Fibroblast of peridontal ligament (primary cell): ENCODE measurements around the gene WIPF1.
A peak's percentile ranks its signal among the peaks of the same experiment; 100 is the strongest.

Experiments
- DNase-seq: peaks from one replicate; pipeline ENCODE4 v3.0.0-alpha.2; 2010; ENCODE audit errors: extremely low read depth

The WIPF1 gene

DNA sequence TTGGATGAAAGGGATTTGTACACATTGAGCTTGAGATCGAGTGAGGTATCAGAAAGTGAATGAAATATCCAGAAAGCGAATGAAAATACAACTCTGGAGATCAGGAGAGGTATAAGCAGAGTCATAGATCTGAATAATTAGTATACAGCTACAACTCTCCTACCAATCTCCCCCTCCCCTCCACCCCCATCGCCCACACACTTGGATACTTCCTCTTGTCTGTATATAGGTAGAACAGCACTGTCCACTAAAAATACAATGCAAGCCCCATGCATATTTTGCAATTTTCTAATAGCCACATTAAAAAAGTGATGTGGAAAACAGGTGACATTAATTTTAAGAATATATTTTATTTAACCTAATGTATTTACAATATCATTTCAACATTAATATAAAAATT lies 23.7 kb upstream of the WIPF1 start:
- no peak for DNase-seq

DNA sequence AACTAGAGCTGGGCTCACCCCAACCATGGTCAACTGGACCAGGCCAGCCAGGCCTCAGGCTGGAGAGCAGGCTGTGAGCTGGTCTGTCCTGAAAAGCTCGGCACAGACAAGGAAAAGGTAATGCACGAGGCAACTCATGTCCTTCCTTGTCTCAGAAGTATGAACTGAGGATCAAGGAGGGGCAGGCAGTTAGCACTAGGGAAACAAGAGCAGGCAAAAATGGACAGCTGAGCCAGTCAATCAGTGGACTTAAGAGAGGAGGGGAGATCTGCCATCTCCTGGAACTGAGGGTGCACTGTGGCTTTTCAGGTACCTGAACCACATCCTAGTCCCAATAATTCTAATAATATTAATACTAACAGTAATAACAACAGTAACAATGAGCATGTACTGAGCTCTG lies 20.6 kb upstream of the WIPF1 start:
- DNase-seq, result no peak

DNA sequence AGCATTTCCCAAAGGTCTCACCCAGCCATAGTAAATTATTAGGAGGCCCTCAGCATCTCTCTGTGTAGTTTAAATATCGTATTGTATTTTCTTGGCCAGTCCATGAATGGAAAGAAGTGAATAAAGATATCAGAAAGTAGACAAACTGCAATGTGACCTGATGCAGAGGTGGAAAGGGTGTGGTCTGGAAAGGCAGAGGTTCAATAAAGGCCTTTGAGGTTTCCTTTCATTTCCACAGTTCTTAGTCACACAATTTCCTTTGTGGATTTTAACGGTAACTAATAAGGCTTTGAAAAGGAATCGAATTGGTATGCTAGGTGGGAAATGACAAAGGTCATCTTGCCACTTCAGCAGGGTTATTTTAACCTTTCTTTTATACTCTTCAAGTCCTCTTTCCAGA lies 20.1 kb upstream of the WIPF1 start:
- no peak for DNase-seq

DNA sequence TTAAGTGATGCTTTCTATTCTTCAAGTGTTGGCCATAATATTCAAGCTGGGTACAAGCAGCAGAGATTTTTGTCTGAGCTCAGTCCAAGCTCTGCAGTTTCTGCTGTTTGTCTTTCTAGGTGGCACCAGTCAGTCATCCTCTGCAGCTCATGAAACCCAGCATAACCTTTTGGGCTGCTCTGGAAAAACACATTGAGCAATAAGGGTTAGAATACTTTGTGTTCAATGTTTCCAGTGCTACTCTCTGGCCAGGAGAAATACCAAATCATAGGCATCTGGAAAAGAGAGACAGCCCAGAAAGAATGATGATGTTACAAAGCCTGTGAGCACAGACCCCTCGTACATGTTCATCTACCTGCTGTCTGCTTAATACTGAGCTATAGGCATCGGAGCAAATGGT lies 19.5 kb upstream of the WIPF1 start:
- peak; percentile 73 for DNase-seq

DNA sequence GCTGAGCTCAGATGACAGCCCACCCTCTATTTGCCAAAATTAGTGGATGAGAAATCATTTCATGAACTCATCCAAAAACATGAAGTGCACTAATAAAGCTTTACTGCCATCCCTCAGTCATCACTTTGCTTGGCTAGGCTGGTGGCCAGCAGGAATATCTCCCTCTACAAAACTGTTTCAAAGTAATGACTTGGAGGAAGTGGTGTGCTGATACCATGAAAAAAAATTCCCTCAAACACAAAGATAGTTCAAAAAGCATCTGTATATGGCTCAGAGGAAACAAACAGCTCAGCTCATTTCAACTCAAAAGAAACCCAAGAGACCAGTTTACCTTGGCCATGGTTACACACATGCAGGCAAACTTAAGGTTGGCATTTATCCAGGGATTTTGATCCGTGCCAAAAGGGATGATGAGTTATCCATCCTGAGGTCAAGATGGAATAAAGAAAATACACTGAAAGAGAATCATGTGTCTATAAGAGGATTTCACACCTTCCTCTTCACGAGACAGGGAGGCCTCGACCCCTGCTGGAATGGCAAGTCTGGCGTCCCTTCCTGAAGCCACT lies 18.4 kb upstream of the WIPF1 start:
- DNase-seq, result peak; percentile 78

DNA sequence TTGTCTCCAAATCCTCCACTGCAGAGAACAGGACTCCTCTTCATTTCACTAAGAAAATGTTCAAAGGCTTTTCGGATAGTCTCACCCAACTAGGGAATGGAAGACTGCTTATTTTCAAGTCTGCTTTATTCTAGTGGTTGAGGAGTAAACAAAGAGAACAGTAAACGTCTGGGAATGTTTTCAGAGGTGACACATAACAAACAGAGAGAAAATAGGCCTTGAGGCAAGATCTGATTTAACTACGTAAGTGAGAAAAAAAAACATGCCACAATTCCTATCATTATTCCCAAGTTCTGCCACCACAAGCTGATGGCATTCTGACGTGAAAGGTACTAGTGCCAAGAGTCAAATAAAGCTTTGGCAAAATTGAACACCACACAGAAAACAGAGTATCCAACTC lies 16.7 kb upstream of the WIPF1 start:
- DNase-seq, result peak; percentile 82

DNA sequence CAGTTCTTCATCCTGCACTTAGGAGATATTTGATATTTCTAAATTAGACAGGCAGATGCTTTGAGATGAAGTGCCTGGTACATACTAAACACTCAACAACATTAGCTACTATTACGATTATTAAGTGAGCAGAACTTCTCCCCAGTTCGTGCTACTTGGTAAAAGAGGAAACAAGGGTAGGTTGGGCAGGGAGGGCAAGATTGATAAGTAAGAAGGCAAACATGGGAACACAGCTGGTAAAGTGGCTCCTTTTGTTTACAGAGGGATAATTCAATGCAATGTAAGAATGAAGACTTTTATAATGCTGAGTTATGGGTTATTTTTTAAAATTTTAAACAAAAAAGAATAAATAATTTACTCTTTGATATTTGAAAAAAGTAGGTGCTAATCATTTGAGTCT lies 15.9 kb upstream of the WIPF1 start:
- no peak for DNase-seq

DNA sequence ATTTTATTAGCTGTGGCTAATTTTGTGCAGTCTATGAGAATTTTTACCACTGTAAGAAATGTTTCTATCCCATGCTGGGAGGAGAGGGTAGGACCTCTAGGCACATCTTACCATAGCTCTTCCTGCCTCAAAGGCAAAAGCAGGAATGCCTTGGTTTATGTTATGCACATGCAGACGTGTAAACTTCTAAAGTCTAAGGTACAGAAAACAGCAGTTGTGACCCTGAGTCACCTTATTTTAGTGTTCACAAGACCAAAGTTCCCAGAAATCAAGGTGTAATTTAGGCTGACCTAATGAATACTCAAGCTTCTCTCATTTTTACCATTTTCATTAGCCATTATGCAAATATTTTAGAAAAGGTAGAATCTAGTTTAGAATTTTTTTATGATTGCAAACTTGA lies 15.4 kb upstream of the WIPF1 start:
- DNase-seq, result no peak

DNA sequence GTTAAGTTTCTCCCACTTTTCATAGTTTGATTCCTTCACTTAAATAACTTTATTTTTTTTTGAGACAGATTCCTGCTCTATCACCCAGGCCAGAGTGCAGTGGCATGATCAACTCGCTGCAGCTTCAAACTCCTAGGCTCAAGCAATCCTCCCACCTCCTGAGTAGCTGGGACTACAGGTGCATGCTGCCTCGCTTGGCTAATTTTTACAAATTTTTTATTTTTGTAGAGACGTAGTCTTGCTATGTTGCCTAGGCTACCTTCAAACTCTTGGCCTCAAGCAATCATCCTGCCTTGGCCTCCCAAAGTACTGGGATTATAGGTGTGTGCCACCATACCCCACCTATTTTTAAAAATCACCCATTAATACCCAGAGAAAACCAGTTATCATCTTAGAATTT lies 14.2 kb upstream of the WIPF1 start:
- DNase-seq, result no peak

DNA sequence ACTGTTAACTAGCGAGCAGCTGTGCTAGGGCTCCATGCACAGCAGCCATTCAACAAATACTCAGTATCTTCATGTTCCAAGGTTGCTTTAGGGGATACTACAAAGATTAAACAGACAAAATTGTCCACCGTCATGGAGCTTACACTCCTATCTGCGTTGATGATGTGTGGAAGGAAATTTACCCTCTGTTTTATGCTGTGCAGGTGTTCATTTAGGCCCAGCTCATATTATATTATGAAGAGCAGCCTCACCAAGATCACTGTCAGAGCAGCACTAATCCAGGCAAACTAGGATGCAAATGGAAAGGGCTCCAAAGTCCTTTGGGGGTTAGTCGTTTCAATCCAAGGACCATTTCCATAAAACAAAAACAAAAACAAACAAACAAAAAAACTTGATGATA lies 13.4 kb upstream of the WIPF1 start:
- no peak for DNase-seq

DNA sequence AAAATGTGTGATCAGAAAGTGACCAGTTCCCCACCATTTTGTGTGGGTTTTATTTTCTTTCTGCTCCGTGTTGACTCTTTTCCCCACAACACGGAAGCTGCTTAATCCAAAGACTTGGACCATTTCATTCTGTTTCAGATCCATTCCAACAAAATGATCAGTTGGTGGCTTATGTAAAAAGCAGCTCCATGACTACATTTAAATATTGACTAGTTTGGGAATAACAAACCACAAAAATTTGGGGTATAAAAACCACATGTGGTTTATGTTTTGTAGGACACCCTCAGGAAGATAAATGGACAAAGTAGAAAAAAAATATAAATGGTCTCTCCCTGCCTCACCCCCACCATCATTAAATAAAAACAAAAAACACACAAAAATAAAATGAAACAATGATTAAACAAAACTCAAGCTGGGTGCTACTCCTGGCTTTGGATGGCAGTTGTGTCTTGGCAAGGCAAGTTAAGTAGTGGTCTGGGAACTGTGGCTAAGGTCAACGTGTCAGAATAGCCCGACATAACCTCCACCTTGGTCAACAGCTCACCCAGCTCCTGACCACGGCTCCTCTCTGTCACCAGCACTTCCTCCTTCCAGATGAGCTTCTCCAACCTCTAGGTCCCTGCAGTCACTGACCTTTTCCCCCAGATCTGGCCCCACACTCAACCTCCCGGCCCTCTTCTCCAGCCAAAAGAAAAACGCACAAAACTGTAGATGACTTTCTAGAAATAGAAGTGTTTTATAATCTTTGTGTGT lies 12.8 kb upstream of the WIPF1 start:
- DNase-seq, result peak; percentile 89

DNA sequence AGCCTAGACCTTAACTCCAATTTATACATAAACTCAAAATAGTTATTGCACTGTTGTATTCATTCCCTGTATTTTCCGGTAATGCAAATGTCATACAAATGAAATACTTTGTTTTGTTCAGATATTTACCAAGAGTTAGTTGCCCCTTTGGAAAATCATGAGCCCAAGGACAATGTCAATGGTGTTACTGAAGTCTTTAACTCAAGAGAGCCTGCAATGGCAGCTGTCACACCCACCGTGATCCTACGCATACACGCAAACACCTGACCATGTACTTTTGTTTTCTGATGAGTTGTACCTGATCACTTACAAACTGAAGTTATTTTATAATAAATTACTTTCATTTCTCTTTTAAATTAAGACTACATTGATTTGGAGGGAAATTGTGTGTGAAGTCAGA lies 11.7 kb upstream of the WIPF1 start:
- DNase-seq, result no peak

DNA sequence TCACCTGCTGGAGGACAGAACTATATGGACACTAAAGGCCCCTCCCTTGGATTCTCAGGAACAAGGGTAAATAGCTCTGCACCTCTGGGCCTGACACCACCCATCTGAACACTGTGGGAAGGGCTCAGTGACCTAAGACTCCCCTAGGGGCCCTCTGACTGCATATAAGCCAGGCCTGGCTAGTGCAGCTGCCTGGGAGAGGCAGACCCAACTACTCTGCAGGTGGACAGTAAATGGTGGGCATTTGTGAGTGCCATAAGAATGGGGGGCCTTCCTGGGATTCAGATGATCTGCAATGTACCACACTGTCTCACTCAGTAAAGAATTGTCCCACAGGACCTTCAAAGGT lies 11.2 kb upstream of the WIPF1 start:
- no peak for DNase-seq

DNA sequence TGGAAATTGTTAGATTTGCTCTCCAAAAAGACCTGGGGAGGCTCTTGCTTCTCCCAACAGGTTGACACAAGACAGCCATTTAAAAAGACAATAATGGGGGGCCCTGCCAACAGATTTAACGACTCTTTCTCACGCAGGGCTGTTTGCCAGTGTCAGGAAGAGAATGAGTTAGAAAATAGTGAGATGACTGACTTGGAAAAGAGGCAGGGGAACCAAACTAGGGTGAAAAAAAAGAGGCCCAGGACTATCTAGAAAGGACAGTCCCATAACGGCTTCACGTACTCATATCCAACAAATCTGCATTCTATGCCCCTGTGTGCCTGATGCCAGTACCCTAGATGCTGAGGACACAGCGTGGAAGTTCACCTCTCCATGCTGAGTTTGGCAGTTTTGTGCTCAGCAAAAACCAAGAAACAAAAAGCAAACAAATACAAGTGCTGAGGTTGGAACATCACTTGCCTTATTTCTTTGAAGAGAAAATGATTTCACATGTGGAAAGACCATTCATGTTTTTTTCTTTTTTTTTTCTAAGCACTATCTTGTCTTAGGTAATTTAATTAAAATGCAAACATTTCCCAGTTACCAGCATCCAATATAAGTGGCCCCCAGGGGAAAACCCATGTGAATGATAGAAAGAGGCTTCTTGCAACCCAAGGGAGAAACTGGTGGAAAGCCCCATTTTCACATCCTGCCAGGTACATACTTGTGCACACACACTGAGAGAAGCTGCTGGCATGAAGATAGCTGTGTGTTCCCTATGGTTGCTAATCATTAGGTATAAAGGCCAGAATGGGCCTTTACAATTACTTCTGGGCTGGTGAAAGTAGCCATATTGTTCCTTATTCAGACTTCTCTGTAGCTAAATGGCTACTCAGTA lies 10.6 kb upstream of the WIPF1 start:
- DNase-seq, result no peak

DNA sequence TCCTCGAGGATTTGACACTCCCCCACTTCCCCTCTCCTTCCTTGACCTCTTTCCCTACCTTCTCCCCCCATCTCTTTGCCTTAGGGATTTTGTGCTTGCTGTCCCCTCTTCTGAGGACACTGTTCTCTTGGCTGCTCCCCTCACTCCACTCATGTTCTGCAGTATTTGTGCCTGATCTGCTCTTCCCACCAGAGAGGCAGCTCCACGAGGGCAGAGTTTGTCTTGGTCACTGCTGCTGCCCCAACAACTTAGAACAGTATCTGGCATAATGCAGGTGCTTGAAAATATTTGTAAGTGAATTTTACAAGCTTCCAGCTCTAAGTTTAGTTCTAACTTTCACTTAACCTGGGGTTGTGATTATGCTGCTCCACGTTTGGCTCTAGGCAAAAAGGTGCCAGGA lies 10.0 kb upstream of the WIPF1 start:
- no peak for DNase-seq

DNA sequence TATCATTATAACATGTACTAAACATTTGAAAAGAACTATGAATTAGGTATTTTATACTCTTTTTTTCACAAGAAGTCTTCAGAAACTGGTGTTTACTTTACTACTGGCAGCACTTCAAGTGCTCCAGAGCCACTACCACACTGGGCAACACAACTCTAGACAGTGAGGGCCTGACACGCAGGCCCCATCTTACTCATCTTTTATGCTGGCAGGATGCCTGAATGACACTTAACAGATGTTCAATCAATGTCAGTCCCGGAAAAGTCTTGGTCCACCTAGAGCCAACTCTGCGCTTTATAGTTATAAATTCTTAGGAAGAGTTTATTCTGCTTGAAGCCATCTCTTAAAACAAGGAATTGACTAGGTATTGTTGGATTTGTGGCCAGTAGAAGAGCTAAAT lies 8.7 kb upstream of the WIPF1 start:
- peak; percentile 82 for DNase-seq

DNA sequence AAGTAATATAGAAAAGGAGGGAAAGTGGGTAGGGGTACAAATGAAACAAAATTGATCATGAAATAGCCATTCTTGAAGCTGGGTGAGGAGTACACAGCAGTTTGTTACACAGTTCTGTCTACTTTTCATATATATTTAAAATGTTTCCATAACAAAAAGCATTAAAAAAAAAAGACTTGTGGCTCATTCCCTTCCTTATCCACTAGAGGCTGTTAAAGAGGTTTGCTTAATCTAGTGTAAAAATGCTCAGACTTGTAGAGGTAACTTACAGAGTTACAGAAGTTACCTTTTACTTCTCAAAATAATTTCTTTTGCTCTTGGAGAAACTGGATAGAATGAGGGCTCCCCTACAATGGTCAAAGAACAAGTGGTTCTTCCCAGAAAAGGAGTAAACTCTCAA lies 8.1 kb upstream of the WIPF1 start:
- peak; percentile 70 for DNase-seq

DNA sequence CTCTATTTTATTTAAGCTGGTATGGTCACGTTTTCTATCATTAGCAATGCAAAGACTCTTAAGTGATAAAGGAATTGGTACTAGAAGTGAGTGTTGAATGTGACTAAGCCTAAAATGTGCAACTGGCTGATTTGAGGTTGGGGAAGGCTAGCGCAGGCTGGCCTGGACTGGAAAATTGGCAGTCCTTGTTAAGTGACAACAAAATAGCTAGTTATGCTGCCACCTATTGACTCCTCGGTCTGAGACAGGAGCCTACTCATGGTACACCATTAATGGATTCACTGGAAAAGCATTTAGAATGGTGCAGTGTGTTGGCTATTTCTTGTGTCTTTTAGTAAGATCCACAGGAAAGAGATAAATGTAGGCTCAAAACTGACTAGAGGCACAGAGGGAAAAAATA lies 5.7 kb upstream of the WIPF1 start:
- DNase-seq, result peak; percentile 74

DNA sequence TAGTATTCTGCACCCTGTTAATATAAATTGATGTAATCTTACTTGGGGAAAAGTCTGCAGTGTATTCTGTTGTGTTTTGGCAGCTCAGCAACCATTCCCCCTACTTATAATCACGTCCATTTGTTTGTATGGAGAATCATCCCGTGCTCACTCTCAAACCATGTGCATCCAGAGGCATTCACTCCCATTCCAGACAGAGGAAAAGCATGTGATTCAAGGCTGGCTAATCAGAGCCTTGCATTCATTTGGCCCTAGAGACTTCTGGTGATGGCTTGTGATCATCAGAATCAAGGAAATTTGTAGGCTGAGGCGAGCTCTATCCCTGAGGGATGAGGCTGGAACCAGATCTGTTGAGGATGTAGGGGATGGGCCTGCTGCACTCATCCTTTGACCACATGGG lies 5.1 kb upstream of the WIPF1 start:
- peak; percentile 85 for DNase-seq

DNA sequence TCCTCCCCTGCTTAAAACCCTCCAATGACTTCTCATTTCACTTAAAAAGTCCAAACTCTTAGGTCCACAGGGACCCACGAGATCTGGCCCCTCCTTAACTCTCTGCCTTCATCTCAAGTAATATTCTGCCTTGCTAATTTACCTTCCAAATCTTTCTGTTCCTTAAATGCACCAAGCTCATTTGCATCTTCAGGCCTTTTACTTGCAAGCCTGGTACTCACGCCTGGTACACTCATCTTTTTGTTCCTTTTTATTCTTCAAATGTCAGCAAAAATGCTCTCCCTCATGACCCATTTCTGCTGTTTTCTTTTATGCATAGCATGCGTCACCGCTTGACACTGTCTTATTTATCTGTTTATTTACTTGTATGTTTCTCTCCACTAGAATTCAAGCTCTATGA lies 2.7 kb upstream of the WIPF1 start:
- no peak for DNase-seq

DNA sequence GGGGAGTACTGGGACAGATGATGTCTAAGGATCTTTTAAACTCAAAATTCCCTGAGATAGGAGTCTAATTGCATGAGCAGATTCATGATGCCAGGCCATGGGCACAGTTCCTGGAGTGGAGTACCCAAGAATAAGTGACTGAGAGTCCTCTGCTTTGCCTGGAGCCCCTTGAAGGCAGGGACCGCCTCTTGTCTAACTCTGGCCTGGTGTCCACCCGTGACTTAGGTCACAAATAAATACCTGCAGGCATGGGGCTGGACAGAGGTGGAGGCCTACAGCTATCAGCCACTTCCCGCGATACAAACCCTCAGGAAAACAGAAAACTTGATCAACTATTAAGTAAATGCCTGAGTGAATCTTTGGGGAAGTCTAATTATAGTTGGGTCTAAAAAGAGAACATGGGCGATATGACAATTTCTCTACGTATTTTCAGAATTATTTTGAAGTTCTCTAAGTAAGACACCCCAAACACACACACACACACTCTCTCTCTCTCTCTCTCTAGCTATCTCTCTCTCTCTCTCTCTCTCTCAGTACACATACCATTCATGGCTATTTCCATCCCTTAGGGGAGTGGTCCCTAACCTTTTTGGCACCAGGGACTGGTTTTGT lies 1.8 kb upstream of the WIPF1 start:
- DNase-seq, result no peak

DNA sequence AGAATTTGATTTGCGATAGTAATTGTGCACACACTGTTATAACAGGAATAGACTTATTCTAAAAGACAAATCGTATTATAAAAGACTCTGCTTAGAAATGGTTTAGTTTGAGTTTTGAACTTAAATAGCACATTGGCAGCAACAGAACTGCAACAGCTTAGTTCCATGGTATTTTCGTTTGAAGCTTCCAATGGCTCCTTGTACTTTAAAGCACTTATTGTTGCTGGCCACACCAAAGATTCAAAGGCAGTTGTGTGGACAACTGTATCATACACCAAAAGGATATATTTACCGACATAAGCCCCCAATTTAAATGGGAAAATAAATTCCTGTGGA lies 627 bp downstream of the WIPF1 start:
- DNase-seq, result no peak

DNA sequence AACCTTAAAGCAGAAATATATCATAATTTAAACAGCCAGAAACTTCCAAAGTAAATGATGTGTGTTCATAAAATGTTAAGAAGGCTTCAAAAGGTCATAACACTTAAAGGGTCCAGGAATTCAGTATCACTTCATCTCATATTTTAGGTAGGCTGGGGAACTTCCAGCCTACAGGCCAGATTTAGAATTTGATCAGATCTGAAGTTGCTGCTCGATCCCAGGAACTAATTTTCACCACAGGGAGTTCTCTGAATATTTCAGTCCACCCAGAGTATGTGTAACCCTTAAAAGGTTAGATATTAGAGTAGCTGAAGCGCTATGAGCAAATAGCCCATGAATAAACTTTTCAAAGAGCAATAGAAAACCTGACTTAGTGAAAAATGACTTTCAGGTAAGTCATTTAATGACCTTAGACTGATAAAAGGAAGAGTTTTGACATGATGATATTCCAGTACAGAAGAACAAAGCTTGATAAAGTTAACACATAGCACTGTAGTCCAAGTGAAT lies 1.7 kb downstream of the WIPF1 start:
- no peak for DNase-seq
